ENCODE data around the gene ACVR1C. TPM values are rescaled to one million over a fixed set of nuclear protein-coding genes. Genes with fewer than 3 reads are reported as not detected.
"Not testable (repeated sequence)": the region's sequence is repeated elsewhere in the genome, so short reads cannot be mapped to it uniquely, and the experiment has no call there.

Gene ACVR1C
- total and polyA plus RNA-seq, 2 experiments from 2014 or later, result 1.3 to 3.0 TPM

DNA sequence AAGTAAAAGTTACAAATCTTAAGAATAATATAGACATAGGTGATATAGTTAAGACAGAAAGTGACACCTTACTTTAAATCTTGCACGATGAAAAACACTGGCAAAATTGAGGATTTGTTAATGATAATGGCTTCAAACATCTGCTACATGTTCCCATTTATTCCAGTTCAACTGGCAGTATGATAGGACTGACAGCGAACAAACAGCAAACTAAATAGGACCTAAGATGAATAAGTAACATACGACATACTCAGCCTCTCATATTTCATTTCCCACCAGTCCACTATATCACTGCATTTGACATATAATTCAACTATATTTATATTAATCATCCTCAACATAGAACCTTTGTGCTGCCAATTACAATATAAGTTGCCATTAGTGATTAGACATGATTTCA, 36.3 kb downstream of the ACVR1C start:
- Histone ChIP-seq H3K9me3 (ENCODE audit: low read depth) (no peaks in the 10 kb centered on the region), H3K27me3 (peaks cover 18% of the 10 kb centered on the region), H3K4me3 (no peak overlapping the region), H4K20me1 (ENCODE audit: insufficient read depth, poor library complexity, severe bottlenecking) (no peaks in the 10 kb centered on the region), H3K4me1 (ENCODE audit: insufficient read depth) (no peaks in the 10 kb centered on the region), H3K36me3 (replicated peaks; ENCODE audit: insufficient read depth, low read depth) (no peaks in the 10 kb centered on the region), H3K27ac (no peak overlapping the region), H3K9me2 (replicated peaks; ENCODE audit: insufficient read depth) (no peaks in the 10 kb centered on the region), H3K4me2 (no peak overlapping the region), H3K79me2 (no peaks in the 10 kb centered on the region), H2AFZ (no peak overlapping the region)
- DNase-seq (ENCODE audit: low spot score), result no peak
- TF ChIP-seq EZH2 (IDR thresholded peaks at IDR 0.05; ENCODE audit: borderline replicate concordance), result no peak
- no peak for TF ChIP-seq EZH2phosphoT487 (IDR thresholded peaks at IDR 0.05; ENCODE audit: low read depth, severe bottlenecking, unreplicated experiment)
- 87% methylated on average over 3 of the region's 3 CpGs for WGBS (ENCODE audit: low lambda C conversion rate, missing lambda C conversion rate)

DNA sequence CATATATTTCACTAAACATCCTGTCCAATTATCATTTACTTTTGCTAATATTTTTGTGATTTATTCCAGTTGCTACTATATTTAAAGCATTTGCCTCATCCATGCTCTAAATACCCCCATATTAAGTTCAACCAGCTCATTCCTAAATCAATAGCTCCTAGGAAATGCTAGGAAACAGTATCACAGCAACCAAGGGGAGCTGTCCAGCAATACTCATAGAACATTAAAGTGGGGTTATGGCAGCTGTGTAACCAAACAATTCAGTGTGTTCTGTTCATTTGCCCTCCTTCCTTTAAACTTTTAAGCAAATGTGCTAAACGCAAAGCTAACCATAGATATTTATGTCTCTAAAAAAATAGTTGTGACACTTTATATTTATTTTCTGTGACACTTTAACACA, 41.1 kb downstream of the ACVR1C start:
- Histone ChIP-seq H2AFZ (no peak overlapping the region), H3K9me2 (replicated peaks; ENCODE audit: insufficient read depth) (no peaks in the 10 kb centered on the region), H3K27ac (no peak overlapping the region), H3K9me3 (ENCODE audit: low read depth) (no peaks in the 10 kb centered on the region), H3K4me3 (no peak overlapping the region), H3K4me2 (no peak overlapping the region), H3K27me3 (no peaks in the 10 kb centered on the region), H4K20me1 (ENCODE audit: insufficient read depth, poor library complexity, severe bottlenecking) (no peaks in the 10 kb centered on the region), H3K79me2 (no peaks in the 10 kb centered on the region), H3K4me1 (ENCODE audit: insufficient read depth) (no peaks in the 10 kb centered on the region), H3K36me3 (replicated peaks; ENCODE audit: insufficient read depth, low read depth) (no peaks in the 10 kb centered on the region)
- DNase-seq (ENCODE audit: low spot score), result no peak
- 90% methylated on average over 1 of the region's 1 CpG for WGBS (ENCODE audit: low lambda C conversion rate, missing lambda C conversion rate)
- TF ChIP-seq EZH2 (IDR thresholded peaks at IDR 0.05; ENCODE audit: borderline replicate concordance) (no peak), EZH2phosphoT487 (IDR thresholded peaks at IDR 0.05; ENCODE audit: low read depth, severe bottlenecking, unreplicated experiment) (no peak)
- TF ChIP-seq, protein P1, sequence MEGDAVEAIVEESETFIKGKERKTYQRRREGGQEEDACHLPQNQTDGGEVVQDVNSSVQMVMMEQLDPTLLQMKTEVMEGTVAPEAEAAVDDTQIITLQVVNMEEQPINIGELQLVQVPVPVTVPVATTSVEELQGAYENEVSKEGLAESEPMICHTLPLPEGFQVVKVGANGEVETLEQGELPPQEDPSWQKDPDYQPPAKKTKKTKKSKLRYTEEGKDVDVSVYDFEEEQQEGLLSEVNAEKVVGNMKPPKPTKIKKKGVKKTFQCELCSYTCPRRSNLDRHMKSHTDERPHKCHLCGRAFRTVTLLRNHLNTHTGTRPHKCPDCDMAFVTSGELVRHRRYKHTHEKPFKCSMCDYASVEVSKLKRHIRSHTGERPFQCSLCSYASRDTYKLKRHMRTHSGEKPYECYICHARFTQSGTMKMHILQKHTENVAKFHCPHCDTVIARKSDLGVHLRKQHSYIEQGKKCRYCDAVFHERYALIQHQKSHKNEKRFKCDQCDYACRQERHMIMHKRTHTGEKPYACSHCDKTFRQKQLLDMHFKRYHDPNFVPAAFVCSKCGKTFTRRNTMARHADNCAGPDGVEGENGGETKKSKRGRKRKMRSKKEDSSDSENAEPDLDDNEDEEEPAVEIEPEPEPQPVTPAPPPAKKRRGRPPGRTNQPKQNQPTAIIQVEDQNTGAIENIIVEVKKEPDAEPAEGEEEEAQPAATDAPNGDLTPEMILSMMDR (IDR thresholded peaks at IDR 0.05; ENCODE audit: poor library complexity), result no peak

DNA sequence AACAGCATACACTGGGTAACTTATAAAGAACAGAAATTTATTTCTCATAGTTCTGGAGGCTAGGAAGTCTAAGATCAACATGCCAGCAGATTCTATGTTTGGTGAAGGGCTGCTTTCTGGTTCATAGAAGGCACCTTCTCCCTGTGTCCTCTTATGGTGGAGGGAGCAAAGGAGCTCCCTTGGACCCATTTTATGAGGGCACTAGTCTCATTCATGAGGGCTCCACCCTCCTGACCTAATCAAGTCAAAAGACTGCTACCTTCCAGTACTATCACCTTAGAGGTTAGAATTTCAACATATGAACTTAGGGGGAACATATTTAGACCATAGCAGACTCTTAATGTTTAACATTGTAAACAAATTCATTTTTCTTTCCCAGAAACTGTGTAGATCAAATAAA, 54.5 kb downstream of the ACVR1C start:
- H2AFZ ChIP-seq, result no peak overlapping the region
- H3K4me3 ChIP-seq, result no peak overlapping the region
- no peaks in the 10 kb centered on the region for H3K27me3 ChIP-seq
- H3K36me3 ChIP-seq (replicated peaks; ENCODE audit: insufficient read depth, low read depth), result no peaks in the 10 kb centered on the region
- no peak for DNase-seq (ENCODE audit: low spot score)
- no peaks in the 10 kb centered on the region for H3K9me2 ChIP-seq (replicated peaks; ENCODE audit: insufficient read depth)
- H3K4me2 ChIP-seq, result no peak overlapping the region
- no peaks in the 10 kb centered on the region for H3K79me2 ChIP-seq
- H3K9me3 ChIP-seq (ENCODE audit: low read depth), result no peaks in the 10 kb centered on the region
- no peaks in the 10 kb centered on the region for H3K4me1 ChIP-seq (ENCODE audit: insufficient read depth)
- no peaks in the 10 kb centered on the region for H4K20me1 ChIP-seq (ENCODE audit: insufficient read depth, poor library complexity, severe bottlenecking)
- H3K27ac ChIP-seq, result no peak overlapping the region
- TF ChIP-seq, protein P1 (IDR thresholded peaks at IDR 0.05; ENCODE audit: poor library complexity), result no peak
- TF ChIP-seq EZH2 (IDR thresholded peaks at IDR 0.05; ENCODE audit: borderline replicate concordance), result no peak
- no peak for TF ChIP-seq EZH2phosphoT487 (IDR thresholded peaks at IDR 0.05; ENCODE audit: low read depth, severe bottlenecking, unreplicated experiment)

DNA sequence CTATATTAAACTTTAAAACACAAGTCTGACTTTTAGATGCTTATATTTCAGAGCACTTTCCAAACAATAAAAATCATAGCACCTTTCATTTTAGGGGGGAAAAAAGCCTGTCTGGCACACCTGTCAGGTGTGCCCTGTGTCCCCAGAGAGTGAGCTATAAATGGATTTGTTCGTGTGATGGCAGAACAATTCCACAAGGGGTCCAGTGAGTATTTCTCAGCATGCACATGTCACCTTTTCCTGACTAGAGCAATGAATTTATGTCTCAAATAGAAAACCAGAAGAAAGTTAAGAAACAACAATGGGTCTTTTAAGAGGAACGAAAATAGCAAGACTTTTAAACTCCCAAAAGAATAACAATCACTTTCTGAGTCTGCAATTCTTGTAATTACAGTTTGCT, 55.9 kb downstream of the ACVR1C start:
- no peak overlapping the region for H3K4me3 ChIP-seq
- H3K9me2 ChIP-seq (replicated peaks; ENCODE audit: insufficient read depth), result no peaks in the 10 kb centered on the region
- H3K79me2 ChIP-seq, result no peaks in the 10 kb centered on the region
- H3K27me3 ChIP-seq, result no peaks in the 10 kb centered on the region
- H3K36me3 ChIP-seq (replicated peaks; ENCODE audit: insufficient read depth, low read depth), result no peaks in the 10 kb centered on the region
- no peaks in the 10 kb centered on the region for H4K20me1 ChIP-seq (ENCODE audit: insufficient read depth, poor library complexity, severe bottlenecking)
- H3K27ac ChIP-seq, result no peak overlapping the region
- H3K4me2 ChIP-seq, result no peak overlapping the region
- no peak for DNase-seq (ENCODE audit: low spot score)
- 76% methylated on average over 2 of the region's 2 CpGs for WGBS (ENCODE audit: low lambda C conversion rate, missing lambda C conversion rate)
- no peaks in the 10 kb centered on the region for H3K9me3 ChIP-seq (ENCODE audit: low read depth)
- H3K4me1 ChIP-seq (ENCODE audit: insufficient read depth), result no peaks in the 10 kb centered on the region
- TF ChIP-seq EZH2 (IDR thresholded peaks at IDR 0.05; ENCODE audit: borderline replicate concordance) (no peak), EZH2phosphoT487 (IDR thresholded peaks at IDR 0.05; ENCODE audit: low read depth, severe bottlenecking, unreplicated experiment) (no peak)
- TF ChIP-seq, protein P1 (IDR thresholded peaks at IDR 0.05; ENCODE audit: poor library complexity), result no peak
- no peak overlapping the region for H2AFZ ChIP-seq

DNA sequence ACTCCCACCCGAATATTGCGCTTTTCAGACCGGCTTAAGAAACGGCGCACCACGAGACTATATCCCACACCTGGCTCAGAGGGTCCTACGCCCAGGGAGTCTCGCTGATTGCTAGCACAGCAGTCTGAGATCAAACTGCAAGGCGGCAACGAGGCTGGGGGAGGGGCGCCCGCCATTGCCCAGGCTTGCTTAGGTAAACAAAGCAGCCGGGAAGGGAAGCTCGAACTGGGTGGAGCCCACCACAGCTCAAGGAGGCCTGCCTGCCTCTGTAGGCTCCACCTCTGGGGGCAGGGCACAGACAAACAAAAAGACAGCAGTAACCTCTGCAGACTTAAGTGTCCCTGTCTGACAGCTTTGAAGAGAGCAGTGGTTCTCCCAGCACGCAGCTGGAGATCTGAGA, 62.0 kb downstream of the ACVR1C start:
- 56% methylated on average over 12 of the region's 15 CpGs for WGBS (ENCODE audit: low lambda C conversion rate, missing lambda C conversion rate)
- H2AFZ ChIP-seq; H3K27me3 ChIP-seq; H4K20me1 ChIP-seq (ENCODE audit: insufficient read depth, poor library complexity, severe bottlenecking); H3K4me1 ChIP-seq (ENCODE audit: insufficient read depth); H3K4me3 ChIP-seq; H3K4me2 ChIP-seq; H3K36me3 ChIP-seq (replicated peaks; ENCODE audit: insufficient read depth, low read depth); H3K79me2 ChIP-seq; H3K27ac ChIP-seq; H3K9me3 ChIP-seq (ENCODE audit: low read depth); DNase-seq (ENCODE audit: low spot score); H3K9me2 ChIP-seq (replicated peaks; ENCODE audit: insufficient read depth): not testable (repeated sequence)

DNA sequence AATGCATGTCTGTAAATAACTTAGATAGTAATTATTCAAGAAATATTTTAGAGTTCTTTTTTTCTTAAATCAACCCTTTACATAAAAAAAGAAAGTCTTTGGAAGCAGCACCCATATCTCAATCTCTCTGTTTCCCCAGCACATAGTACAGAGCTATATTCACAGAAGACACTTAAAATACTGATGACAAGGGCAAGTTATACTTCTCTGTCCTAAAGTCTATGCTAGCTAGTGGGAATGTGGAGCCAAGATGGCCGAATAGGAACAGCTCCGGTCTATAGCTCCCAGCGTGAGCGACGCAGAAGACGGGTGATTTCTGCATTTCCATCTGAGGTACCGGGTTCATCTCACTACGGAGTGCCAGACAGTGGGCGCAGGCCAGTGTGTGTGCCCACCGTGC, 62.6 kb downstream of the ACVR1C start:
- not testable (repeated sequence) for H2AFZ ChIP-seq; H4K20me1 ChIP-seq (ENCODE audit: insufficient read depth, poor library complexity, severe bottlenecking); H3K4me2 ChIP-seq; H3K4me3 ChIP-seq; H3K27ac ChIP-seq; H3K4me1 ChIP-seq (ENCODE audit: insufficient read depth); H3K36me3 ChIP-seq (replicated peaks; ENCODE audit: insufficient read depth, low read depth); DNase-seq (ENCODE audit: low spot score); H3K9me2 ChIP-seq (replicated peaks; ENCODE audit: insufficient read depth); H3K27me3 ChIP-seq; H3K9me3 ChIP-seq (ENCODE audit: low read depth); H3K79me2 ChIP-seq
- 96% methylated on average over 10 of the region's 10 CpGs for WGBS (ENCODE audit: low lambda C conversion rate, missing lambda C conversion rate)

All from hepatocyte (in vitro differentiated cells).